HG03558 (cell line): ENCODE measurements around the gene SMAD4.
A peak's percentile ranks its signal among the peaks of the same experiment; 100 is the strongest.
"Not testable (repeated sequence)": the region's sequence is repeated elsewhere in the genome, so short reads cannot be mapped to it uniquely, and the experiment has no call there.

Experiments
- ATAC-seq: cut with Tn5 transposase; IDR thresholded peaks from one replicate; pipeline ENCODE4 v1.9.1; 2021; ENCODE audit warnings: moderate number of reproducible peaks; ENCODE audit not compliant: unreplicated experiment; ENCODE audit errors: extremely low read depth

Gene SMAD4

DNA sequence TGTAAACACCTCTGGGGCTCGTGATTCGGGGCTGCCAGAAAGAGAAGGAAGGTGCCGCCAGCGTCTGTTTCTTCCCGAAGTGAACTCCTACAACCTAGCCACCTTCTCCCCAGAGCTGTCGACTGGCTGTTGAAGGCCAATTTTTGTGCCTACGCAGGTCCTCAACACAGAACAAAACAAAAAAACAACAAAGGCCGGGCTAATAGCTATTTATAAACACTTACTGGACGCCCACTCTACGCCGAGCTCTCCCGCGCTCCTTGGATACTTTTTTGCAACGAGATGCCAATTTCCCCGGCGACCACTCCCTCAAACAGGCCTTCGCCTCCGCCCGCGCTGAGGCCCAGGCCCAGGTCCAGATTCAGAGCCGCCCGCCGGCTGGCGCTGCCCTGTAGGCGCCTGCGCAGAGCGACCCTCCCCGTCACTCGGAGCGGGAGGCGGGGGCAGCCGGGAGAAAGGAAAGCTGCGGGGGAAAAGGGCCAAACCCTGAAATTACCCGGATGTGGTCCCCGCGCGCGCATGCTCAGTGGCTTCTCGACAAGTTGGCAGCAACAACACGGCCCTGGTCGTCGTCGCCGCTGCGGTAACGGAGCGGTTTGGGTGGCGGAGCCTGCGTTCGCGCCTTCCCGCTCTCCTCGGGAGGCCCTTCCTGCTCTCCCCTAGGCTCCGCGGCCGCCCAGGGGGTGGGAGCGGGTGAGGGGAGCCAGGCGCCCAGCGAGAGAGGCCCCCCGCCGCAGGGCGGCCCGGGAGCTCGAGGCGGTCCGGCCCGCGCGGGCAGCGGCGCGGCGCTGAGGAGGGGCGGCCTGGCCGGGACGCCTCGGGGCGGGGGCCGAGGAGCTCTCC, at the start of gene SMAD4:
Gene SMAD4 (plus strand): TSS at position 520 of the 843 bp plus-strand sequence. CDS start 16,834 bp downstream, outside the sequence.
- ATAC-seq: peak; percentile 50

DNA sequence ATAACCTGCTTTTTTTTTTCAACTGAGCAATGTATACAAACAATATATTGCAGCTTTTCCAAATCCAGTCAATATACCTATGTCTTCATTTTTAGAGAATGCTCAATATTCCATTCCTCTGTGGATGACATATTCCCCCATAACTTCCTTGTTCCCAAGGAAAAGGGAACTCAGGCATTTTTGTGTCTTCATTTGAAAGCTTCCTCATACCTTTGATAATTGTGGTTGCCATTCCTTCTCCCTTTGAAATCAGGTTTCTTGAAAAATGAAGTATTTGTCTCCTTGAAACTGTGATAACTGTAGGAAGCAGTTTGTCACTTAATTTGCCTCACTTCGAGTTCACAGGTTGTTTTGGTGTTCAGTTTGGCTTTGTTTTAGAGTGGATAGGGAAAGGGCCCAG, 48.6 kb upstream of the SMAD4 start:
- ATAC-seq: no peak

DNA sequence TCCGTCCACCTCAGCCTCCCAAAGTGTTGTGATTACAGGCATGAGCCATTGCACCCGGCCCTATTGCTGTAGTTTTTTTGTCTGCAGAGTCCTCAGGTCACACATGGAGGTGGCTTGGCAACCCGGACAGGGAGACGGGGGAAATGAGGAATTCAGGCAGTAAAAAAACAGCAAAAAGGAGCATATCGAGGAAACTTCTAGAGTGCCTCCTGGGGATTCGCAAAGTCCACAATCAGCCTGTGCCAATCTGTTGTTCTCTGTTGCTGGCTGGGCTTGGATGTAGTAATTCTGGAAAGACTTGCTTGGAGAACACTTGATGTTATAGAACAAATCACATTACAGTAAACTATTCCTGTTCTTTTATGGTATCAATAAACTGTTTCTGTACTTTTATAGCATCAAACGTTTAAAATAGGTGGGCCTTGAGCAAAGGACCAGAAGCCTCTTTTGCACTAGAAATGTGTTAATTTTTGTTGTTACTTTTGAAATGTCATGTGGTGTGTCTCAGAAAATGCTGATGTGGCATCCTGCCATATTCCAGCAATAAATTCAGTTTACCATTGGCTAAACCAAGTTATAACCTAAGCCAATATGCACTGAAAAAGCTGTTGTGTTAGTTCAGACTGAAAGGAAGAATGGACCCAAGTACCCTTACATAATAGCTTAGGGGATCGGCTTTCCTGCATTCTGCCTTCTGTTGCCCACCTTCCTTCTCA, 47.8 kb upstream of the SMAD4 start:
- no peak for ATAC-seq

GRCh38 chr18:50982802-50983179, 47.2 kb upstream of the SMAD4 start:
- ATAC-seq: no peak

GRCh38 chr18:50986360-50987087, 43.5 kb upstream of the SMAD4 start:
- ATAC-seq: no peak

DNA sequence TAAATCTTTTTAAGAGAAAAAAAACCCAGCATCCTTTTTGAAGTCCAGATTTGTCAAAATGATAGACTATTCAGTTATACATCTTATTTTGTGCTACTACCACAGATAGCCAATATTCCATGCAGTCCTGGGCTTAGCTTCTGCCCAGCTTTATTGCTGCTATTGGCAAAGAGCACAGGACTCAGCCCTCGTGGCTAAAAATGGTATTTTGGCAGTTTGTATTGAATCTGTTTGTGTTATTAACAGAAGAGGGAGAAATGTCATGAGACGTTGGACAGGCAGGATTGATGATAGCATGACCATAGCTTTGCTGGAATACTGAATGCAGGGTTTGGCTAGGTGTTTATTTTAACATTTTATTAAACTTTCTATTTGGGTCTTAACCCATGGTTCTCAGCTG, 42.8 kb upstream of the SMAD4 start:
- no peak for ATAC-seq

DNA sequence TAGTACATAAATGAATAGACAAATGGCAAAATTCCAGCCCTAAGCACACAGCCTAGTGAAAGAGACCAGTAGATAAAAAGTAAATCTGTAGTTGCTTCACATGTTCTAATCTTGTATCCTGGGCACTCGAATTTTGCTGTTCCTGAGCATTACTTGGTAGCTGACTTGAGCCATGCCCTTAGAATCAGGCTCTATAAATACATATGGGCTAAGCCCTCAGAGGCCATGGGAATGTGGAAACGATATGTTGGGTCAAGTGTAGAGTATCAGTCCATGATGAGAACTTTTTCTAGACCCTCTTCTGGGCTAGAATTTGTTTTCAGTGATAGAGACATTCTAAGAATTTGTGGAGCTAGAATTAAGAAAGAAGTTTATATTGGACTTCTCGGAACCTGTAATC, 40.3 kb upstream of the SMAD4 start:
- no peak for ATAC-seq

DNA sequence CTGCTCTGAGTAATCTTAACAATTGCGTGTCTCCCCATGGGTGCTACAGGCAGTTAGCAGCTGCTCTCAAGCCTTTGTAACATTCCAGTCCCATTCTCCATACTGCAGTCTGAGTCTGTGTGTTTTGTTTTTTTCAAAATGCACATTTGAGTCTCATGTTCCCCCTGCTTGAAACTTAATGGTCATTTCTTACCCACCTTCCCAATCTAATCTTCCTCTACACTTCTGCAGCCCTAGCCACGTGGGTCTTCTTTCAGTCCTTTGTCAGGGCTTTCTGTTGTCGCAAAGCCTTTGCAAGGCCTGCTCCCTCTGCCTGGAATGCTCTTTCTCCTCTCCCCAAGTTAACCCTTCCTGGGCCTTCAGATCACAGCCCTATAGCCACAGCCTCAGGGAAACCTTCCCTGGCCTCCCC, 37.7 kb upstream of the SMAD4 start:
- ATAC-seq: no peak

- no peak for ATAC-seq
These were observed 36.0 kb upstream of the SMAD4 start for GRCh38 chr18:50994031-50994430.

- ATAC-seq: not testable (repeated sequence)
These were observed 26.8 kb upstream of the SMAD4 start for GRCh38 chr18:51003174-51003573.

GRCh38 chr18:51006061-51006818, 23.8 kb upstream of the SMAD4 start:
- no peak for ATAC-seq

- no peak for ATAC-seq
These were observed 22.8 kb upstream of the SMAD4 start for GRCh38 chr18:51006948-51007789.

DNA sequence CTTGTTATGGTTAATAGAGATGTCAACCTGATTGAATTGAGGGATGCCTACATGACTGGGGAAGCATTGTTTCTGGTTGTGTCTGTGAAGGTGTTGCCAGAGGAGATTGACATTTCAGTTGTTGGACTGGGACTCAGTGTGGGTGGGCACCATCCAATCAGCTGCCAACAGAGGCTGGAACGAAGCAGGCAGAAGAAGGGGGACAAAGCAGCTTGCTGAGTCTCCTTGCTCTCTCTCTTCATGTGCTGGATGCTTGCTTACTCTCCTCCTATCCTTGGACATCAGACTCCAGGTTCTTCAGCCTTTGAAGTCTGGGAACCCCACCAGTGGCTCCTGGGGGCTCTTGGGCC, 22.2 kb upstream of the SMAD4 start:
- ATAC-seq: no peak

GRCh38 chr18:51009072-51009471, 20.9 kb upstream of the SMAD4 start:
- ATAC-seq: no peak

DNA sequence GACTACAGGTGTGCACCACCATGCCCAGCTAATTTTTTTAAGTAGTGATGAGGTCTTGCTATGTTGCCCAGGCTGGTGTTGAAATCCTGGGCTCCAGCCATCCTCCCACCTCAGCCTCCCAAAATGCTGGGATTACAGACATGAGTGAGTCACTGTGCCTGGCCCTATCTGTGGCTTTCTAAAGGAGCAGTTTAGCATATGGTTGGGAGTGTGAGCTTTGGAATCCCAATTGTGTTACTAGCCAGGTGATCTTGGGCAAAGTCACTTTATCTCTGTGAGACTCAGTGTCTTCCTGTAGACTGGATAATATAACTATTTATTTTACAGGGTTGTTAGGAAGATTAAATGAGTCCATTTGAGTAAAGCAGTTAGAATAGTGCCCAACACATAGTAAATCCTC, 19.8 kb upstream of the SMAD4 start:
- ATAC-seq: no peak

DNA sequence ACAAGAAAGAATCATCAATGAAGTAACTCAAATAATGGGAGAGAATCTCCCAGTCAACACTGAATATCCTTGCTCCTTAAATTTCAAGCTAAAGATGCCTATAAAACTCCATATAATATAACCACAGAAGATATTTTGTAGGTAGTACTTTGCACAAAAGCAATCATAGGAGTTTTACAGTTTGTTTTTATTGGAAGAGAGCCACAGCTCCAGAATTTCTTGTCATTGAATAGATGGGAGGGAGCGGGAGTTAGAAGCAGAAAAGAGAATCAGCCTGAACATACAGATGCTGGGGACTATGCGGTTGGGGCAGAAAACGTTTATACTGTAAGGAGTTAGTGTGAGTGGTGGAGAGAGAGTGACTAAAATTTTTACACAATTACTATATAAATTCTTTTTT, 18.3 kb upstream of the SMAD4 start:
- no peak for ATAC-seq

GRCh38 chr18:51012441-51012840, 17.6 kb upstream of the SMAD4 start:
- ATAC-seq: no peak

DNA sequence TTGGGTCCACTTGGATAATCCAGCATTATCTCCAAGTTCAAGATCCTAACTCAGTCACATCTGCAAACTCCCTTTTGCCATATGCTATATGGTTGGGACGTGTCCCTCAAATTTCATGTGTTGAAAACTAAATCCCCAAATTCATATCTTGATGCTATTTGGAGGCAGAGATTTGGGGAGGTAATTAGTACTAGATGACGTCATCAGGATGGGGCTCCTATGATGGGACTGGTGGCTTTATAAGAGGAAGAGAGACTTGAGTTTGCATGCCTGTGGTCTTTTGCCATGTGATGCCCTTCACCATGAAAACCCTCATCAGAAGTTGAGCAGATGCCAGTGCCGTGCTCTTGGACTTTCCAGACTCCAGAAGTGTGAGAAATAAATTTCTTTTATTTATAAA, 16.8 kb upstream of the SMAD4 start:
- no peak for ATAC-seq

DNA sequence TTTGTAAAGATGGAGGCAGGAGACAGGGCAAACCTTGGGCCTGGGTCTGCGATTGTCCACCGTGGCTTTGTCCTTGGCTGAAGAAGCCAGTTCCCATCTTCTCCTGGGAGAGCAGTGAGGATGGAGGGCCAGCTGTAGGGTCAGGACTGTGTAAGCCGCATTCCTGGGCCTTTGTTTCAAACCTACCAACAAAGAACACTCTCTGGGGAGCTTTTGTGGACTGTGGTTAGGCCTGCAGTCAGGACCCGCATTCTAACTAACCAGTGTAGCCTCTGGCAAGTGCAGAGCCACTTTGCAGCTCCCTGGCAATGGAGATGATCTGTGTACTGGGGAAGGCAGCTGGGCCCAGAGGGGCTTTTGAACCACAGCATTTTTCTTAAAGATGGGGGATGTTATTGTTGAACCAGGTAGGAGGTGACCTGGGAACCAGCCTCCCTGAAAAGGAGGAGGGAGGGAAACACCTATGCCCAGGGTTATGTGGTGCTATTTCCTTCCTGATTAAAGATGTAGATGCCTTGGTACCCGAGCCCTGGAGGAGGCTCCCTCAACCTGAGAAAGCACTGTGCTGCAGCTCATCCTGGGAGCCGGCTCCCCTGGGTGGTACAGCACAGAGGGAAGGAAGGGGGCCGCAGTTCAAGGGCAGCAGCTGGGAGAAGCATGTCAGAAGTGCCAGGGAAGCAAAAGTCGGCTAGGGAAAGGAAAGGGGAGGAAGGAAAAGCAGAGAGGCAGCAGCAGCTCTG, 12.7 kb upstream of the SMAD4 start:
- no peak for ATAC-seq
